Colonic mucosa (tissue), 4 donors: Measurements from ENCODE around the gene NF2. TPM values are rescaled to one million over a fixed set of nuclear protein-coding genes. Genes with fewer than 3 reads are reported as not detected.

ENCODE experiments used
- DNase-seq: peaks from one replicate; pipeline ENCODE4 v3.0.0-alpha.2; 2020
- H3K27ac ChIP-seq: fragments of 200-600 bp; one replicate; pipeline ENCODE4 v1.8.0; 2021
- H3K27me3 ChIP-seq: fragments of 200-600 bp; one replicate; pipeline ENCODE4 v1.8.0; 2021
- H3K36me3 ChIP-seq: fragments of 200-600 bp; one replicate; pipeline ENCODE4 v1.8.0; 2021
- H3K4me1 ChIP-seq: fragments of 200-600 bp; one replicate; pipeline ENCODE4 v1.8.0; 2021; ENCODE audit warnings: mild to moderate bottlenecking
- H3K4me3 ChIP-seq: fragments of 200-600 bp; one replicate; pipeline ENCODE4 v1.8.0; 2021
- H3K9ac ChIP-seq, 2 donors: one replicate each; pipeline ENCODE4 v1.7.0; 2013; ENCODE audit warnings: control low read depth in 2 of 2, low read depth in 2 of 2, low read length in 2 of 2
- H3K9me3 ChIP-seq: fragments of 200-600 bp; one replicate; pipeline ENCODE4 v1.8.0; 2021
- intact Hi-C: fragments of 100-400 bp; cut with DNase I; formaldehyde crosslinking; loops from one replicate; pipeline ENCODE4 v1.14.1; 2022
- total RNA-seq, 2 donors: library from RNA; stranded (reverse); fragmentation: NEBNext Ultra II Directional in 1 of 2; extraction: Animal tissue kit (Norgen Biotek cat#: 25700) in 1 of 2; gene quantifications; one replicate each; pipeline ENCODE4 v1.2.1, GENCODE V29; 2021
- TF ChIP-seq, protein P1 (sequence below): fragments of 200-600 bp; IDR thresholded peaks from one replicate; pipeline ENCODE4 v1.8.0; 2022; ENCODE audit warnings: antibody characterized with exemption, mild to moderate bottlenecking
- donor health status: healthy.
- donor health status: DM: no; HTN: no; CAD: no.
- donor health status: DM: no; HTN: no; CAD: no.

Gene NF2
- total RNA-seq, 2 donors from 2014 or later, result 33.5 to 51.0 TPM

- H3K4me1 ChIP-seq, result no peaks in the 10 kb centered on the region
- H3K4me3 ChIP-seq, result no peak overlapping the region
- H3K9me3 ChIP-seq, result no peaks in the 10 kb centered on the region
- H3K36me3 ChIP-seq, result no peaks in the 10 kb centered on the region
- H3K9ac ChIP-seq, result no peak overlapping the region
- DNase-seq, result no peak
- no peaks in the 10 kb centered on the region for H3K27me3 ChIP-seq
- intact Hi-C loops, result loop anchor here (10.0 kb wide), 1 partner anchor 375 kb away; no protein-coding TSS in a partner anchor
- no peak overlapping the region for H3K27ac ChIP-seq
- TF ChIP-seq, protein P1, sequence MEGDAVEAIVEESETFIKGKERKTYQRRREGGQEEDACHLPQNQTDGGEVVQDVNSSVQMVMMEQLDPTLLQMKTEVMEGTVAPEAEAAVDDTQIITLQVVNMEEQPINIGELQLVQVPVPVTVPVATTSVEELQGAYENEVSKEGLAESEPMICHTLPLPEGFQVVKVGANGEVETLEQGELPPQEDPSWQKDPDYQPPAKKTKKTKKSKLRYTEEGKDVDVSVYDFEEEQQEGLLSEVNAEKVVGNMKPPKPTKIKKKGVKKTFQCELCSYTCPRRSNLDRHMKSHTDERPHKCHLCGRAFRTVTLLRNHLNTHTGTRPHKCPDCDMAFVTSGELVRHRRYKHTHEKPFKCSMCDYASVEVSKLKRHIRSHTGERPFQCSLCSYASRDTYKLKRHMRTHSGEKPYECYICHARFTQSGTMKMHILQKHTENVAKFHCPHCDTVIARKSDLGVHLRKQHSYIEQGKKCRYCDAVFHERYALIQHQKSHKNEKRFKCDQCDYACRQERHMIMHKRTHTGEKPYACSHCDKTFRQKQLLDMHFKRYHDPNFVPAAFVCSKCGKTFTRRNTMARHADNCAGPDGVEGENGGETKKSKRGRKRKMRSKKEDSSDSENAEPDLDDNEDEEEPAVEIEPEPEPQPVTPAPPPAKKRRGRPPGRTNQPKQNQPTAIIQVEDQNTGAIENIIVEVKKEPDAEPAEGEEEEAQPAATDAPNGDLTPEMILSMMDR, result no peak
These were observed 26.6 kb downstream of the NF2 start for GRCh38 chr22:29629903-29630516.

DNA sequence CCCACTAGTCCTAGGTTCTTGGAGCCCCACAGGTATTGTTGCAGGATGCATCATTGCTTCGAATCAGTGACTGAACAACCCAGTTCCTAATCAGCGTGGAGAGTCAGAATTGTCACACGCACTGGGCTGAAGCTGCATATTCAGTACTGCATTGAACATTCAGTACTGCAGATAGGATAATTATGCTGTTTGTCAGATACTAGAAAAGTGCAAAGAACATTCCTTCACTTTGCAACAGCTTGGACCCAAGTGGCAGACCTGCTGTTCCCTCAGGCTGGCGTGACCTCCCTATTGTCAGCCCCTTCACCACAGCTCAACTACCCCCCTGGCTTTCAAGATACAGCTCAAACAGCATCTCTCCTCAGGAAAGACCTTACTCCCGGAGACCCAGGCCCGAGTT lies 27.6 kb downstream of the NF2 start:
- no peak for DNase-seq
- Histone ChIP-seq H3K9me3 (no peaks in the 10 kb centered on the region), H3K27ac (no peak overlapping the region), H3K4me3 (no peak overlapping the region), H3K27me3 (no peaks in the 10 kb centered on the region), H3K9ac (no peak overlapping the region), H3K4me1 (no peaks in the 10 kb centered on the region), H3K36me3 (no peaks in the 10 kb centered on the region)
- TF ChIP-seq, protein P1, result no peak
- intact Hi-C loops, result loop anchor here (10.0 kb wide), 1 partner anchor 374 kb away; no protein-coding TSS in a partner anchor

DNA sequence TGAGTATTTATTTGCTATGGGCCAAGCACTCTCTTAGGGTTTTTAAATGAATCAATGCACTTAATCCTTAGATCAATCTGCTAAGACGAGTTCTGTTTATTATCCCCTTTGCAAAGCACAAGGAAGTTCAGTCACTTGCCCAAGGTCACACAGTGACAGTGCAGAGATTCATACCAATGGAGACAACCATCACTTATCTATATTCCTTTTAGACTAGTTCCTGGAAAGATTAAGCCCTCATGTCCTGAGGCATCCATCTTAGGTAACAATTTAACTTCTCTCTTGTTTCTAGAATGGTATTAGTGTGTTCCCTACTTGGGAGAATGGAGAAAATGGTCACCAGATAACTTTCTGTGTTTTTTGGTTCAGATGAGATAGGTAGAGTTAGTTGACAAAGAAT lies 28.3 kb downstream of the NF2 start:
- TF ChIP-seq, protein P1, result no peak
- Histone ChIP-seq H3K4me3 (no peak overlapping the region), H3K36me3 (no peaks in the 10 kb centered on the region), H3K9me3 (no peaks in the 10 kb centered on the region), H3K27me3 (no peaks in the 10 kb centered on the region), H3K27ac (no peak overlapping the region), H3K9ac (no peak overlapping the region), H3K4me1 (no peaks in the 10 kb centered on the region)
- intact Hi-C loops, result loop anchor here (10.0 kb wide), 1 partner anchor 373 kb away; no protein-coding TSS in a partner anchor
- DNase-seq, result no peak

DNA sequence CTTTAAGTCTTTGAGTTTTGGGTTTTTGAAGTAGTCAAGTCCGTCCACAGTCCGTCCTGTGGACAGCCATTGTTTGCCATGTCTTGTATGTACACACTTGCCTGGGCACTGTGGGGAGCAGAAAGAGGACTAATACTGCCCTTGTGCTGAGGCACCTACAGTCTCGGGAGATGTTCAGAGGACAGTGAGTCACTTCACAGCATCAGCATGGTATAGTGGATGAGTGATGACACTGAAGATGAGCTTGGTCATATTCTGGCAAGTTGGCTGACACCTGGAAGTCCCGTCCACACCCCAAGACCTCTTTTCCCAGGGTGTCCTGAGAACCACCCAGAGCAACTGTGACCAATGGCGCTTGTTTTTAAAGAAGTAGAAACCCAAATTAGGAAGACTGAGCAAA lies 29.2 kb downstream of the NF2 start:
- no peaks in the 10 kb centered on the region for H3K27me3 ChIP-seq
- no peaks in the 10 kb centered on the region for H3K36me3 ChIP-seq
- no peak overlapping the region for H3K27ac ChIP-seq
- no peak overlapping the region for H3K4me3 ChIP-seq
- TF ChIP-seq, protein P1, result no peak
- no peaks in the 10 kb centered on the region for H3K4me1 ChIP-seq
- intact Hi-C loops, result loop anchor here (10.0 kb wide), 1 partner anchor 372 kb away; no protein-coding TSS in a partner anchor
- no peaks in the 10 kb centered on the region for H3K9me3 ChIP-seq
- no peak for DNase-seq
- no peak overlapping the region for H3K9ac ChIP-seq

- Histone ChIP-seq H3K27me3 (no peaks in the 10 kb centered on the region), H3K4me1 (no peaks in the 10 kb centered on the region), H3K9me3 (no peaks in the 10 kb centered on the region), H3K4me3 (no peak overlapping the region), H3K27ac (no peak overlapping the region), H3K36me3 (no peaks in the 10 kb centered on the region), H3K9ac (no peak overlapping the region)
- intact Hi-C loops, result loop anchor here (10.0 kb wide), 1 partner anchor 371 kb away; no protein-coding TSS in a partner anchor
- TF ChIP-seq, protein P1, result no peak
- DNase-seq, result no peak
These were observed 30.3 kb downstream of the NF2 start for GRCh38 chr22:29633514-29634312.
